ENCODE data around the gene SLC24A4.

GRCh38 chr14:92451755-92452154, 128.8 kb downstream of the SLC24A4 start:
- TF ChIP-seq EZH2 (IDR thresholded peaks at IDR 0.05; ENCODE audit: low read length) (no peak), CTCF (optimal IDR thresholded peaks at IDR 0.05 in 1 of 3, IDR thresholded peaks at IDR 0.05 in 1 of 3, conservative IDR thresholded peaks at IDR 0.05 in 1 of 3; ENCODE audit: extremely low read depth in 1 of 3, insufficient read depth in 2 of 3, low read length in 3 of 3) (no peak)
